Hindlimb muscle (tissue), 1 donor: ENCODE data around the gene BCORL1. TPM values are rescaled to one million over a fixed set of nuclear protein-coding genes. Genes with fewer than 3 reads are reported as not detected.
A peak's percentile ranks its signal among the peaks of the same experiment; 100 is the strongest.

Source experiments
- DNase-seq: peaks from one replicate; pipeline ENCODE4 v3.0.0-alpha.2; 2013
- polyA plus RNA-seq: library from polyadenylated mRNA; unstranded; fragments of 120-200 nt; gene quantifications from one replicate; pipeline ENCODE4 v1.2.1, GENCODE V29; 2013; ENCODE audit not compliant: insufficient read length

BCORL1 gene
- polyA plus RNA-seq, 1 donor, result 21.0 TPM

GRCh38 chrX:130012683-130013082 is 30.2 kb downstream of the BCORL1 start:
- no peak for DNase-seq

GRCh38 chrX:130013661-130014060 is 31.2 kb downstream of the BCORL1 start:
- DNase-seq, result no peak

GRCh38 chrX:130014356-130014755 is 31.9 kb downstream of the BCORL1 start:
- no peak for DNase-seq

- no peak for DNase-seq
Observed at GRCh38 chrX:130014770-130015169, 32.3 kb downstream of the BCORL1 start.

GRCh38 chrX:130015181-130015580 is 32.7 kb downstream of the BCORL1 start:
- DNase-seq, result no peak

GRCh38 chrX:130018143-130018542 is 35.7 kb downstream of the BCORL1 start:
- DNase-seq, result no peak

GRCh38 chrX:130020661-130021324 is 38.4 kb downstream of the BCORL1 start:
- DNase-seq, result no peak

GRCh38 chrX:130024127-130024526 is 41.7 kb downstream of the BCORL1 start:
- DNase-seq, result peak; percentile 50

- DNase-seq, result no peak
Observed at GRCh38 chrX:130025256-130025655, 42.8 kb downstream of the BCORL1 start.

- DNase-seq, result no peak
Observed at GRCh38 chrX:130027569-130027968, 45.1 kb downstream of the BCORL1 start.

- no peak for DNase-seq
Observed at GRCh38 chrX:130028196-130028595, 45.8 kb downstream of the BCORL1 start.

- DNase-seq, result no peak
Observed at GRCh38 chrX:130030826-130031225, 48.4 kb downstream of the BCORL1 start.

GRCh38 chrX:130032552-130032951 is 50.1 kb downstream of the BCORL1 start:
- no peak for DNase-seq

GRCh38 chrX:130034178-130034577 is 51.7 kb downstream of the BCORL1 start:
- DNase-seq, result no peak

- no peak for DNase-seq
Observed at GRCh38 chrX:130039847-130040246, 57.4 kb downstream of the BCORL1 start.

- DNase-seq, result no peak
Observed at GRCh38 chrX:130047416-130047815, 65.0 kb downstream of the BCORL1 start.

GRCh38 chrX:130048686-130049222 is 66.3 kb downstream of the BCORL1 start:
- DNase-seq, result no peak

GRCh38 chrX:130049821-130050220 is 67.4 kb downstream of the BCORL1 start:
- no peak for DNase-seq

- no peak for DNase-seq
Observed at GRCh38 chrX:130051176-130051845, 68.9 kb downstream of the BCORL1 start.

GRCh38 chrX:130053236-130053635 is 70.8 kb downstream of the BCORL1 start:
- no peak for DNase-seq

GRCh38 chrX:130055103-130055502 is 72.7 kb downstream of the BCORL1 start:
- DNase-seq, result peak; percentile 48

- no peak for DNase-seq
Observed at GRCh38 chrX:130055899-130056298, 73.5 kb downstream of the BCORL1 start.

- no peak for DNase-seq
Observed at GRCh38 chrX:130057209-130057608, 74.8 kb downstream of the BCORL1 start.

- no peak for DNase-seq
Observed at GRCh38 chrX:130058652-130059051, 76.2 kb downstream of the BCORL1 start.
